NCI-H2029 (cell line): Measurements from ENCODE around the gene LDB1.
A peak's percentile ranks its signal among the peaks of the same experiment; 100 is the strongest.

Experiments
- DNase-seq: peaks from one replicate; lab custom pipeline; 2025; lab: John Stamatoyannopoulos, UW

Gene LDB1

GRCh38 chr10:102120142-102120990, at the start of gene LDB1:
Gene LDB1, minus strand, starts transcription at chr10:102120368. Its CDS starts 258 bp downstream, at chr10:102120110.
- DNase-seq, result peak; percentile 23

GRCh38 chr10:102167861-102168260, 47.7 kb upstream of the LDB1 start:
- no peak for DNase-seq

- no peak for DNase-seq
Measured at GRCh38 chr10:102163342-102163989, 43.3 kb upstream of the LDB1 start.

- no peak for DNase-seq
Measured at GRCh38 chr10:102159831-102160230, 39.7 kb upstream of the LDB1 start.

- no peak for DNase-seq
Measured at GRCh38 chr10:102159051-102159597, 39.0 kb upstream of the LDB1 start.

- peak; percentile 20 for DNase-seq
Measured at GRCh38 chr10:102157224-102157623, 37.1 kb upstream of the LDB1 start.

- no peak for DNase-seq
Measured at GRCh38 chr10:102154466-102155116, 34.4 kb upstream of the LDB1 start.

- no peak for DNase-seq
Measured at GRCh38 chr10:102153093-102153620, 33.0 kb upstream of the LDB1 start.

GRCh38 chr10:102152545-102152890, 32.4 kb upstream of the LDB1 start:
- no peak for DNase-seq

- peak; percentile 89 for DNase-seq
Measured at GRCh38 chr10:102151774-102152544, 31.8 kb upstream of the LDB1 start, which contains the start of gene NOLC1. Gene NOLC1, plus strand, starts transcription at chr10:102152389. Its CDS starts 22 bp downstream, at chr10:102152411.

GRCh38 chr10:102150970-102151773, 31.0 kb upstream of the LDB1 start:
- DNase-seq, result no peak

- no peak for DNase-seq
Measured at GRCh38 chr10:102148275-102148674, 28.1 kb upstream of the LDB1 start.

GRCh38 chr10:102147561-102147960, 27.4 kb upstream of the LDB1 start:
- DNase-seq, result no peak

- DNase-seq, result no peak
Measured at GRCh38 chr10:102146971-102147428, 26.8 kb upstream of the LDB1 start.

GRCh38 chr10:102141583-102142107, 21.5 kb upstream of the LDB1 start:
- DNase-seq, result no peak

GRCh38 chr10:102140913-102141540, 20.9 kb upstream of the LDB1 start:
- DNase-seq, result no peak

- no peak for DNase-seq
Measured at GRCh38 chr10:102140218-102140617, 20.1 kb upstream of the LDB1 start.

GRCh38 chr10:102139281-102140110, 19.3 kb upstream of the LDB1 start:
- no peak for DNase-seq
